ENCODE measurements around the gene PDZRN4. TPM values are rescaled to one million over a fixed set of nuclear protein-coding genes. Genes with fewer than 3 reads are reported as not detected.

The PDZRN4 gene
- total and polyA plus RNA-seq, 2 donors (not counting 3 experiments of a cell fraction or from before 2014, with no cell fraction given) = not detected

GRCh38 chr12:41221491-41221890 lies 33.4 kb downstream of the PDZRN4 start:
- Histone ChIP-seq H2AFZ (ENCODE audit: low read depth, low read length) (no peak overlapping the region), H3K9me3 (replicated peaks; ENCODE audit: control insufficient read depth, insufficient read depth, low read length) (no peaks in the 10 kb centered on the region), H3K4me2 (ENCODE audit: insufficient read depth, low read length) (no peak overlapping the region), H3K9ac (replicated peaks; ENCODE audit: extremely low read depth, insufficient read depth, low read length) (no peak overlapping the region), H3K79me2 (ENCODE audit: control insufficient read depth, insufficient read depth, low read length) (no peaks in the 10 kb centered on the region), H3K9me1 (replicated peaks; ENCODE audit: control insufficient read depth, extremely low read depth, insufficient read depth, low read length) (no peaks in the 10 kb centered on the region), H3K27me3 (ENCODE audit: control insufficient read depth in 2 of 2, insufficient read depth in 2 of 2, low read length in 2 of 2) (no peaks in the 10 kb centered on the region), H3K36me3 (ENCODE audit: control insufficient read depth in 2 of 2, extremely low read depth in 1 of 2, insufficient read depth in 2 of 2, low read length in 2 of 2) (no peaks in the 10 kb centered on the region), H4K20me1 (replicated peaks; ENCODE audit: control insufficient read depth, extremely low read depth, insufficient read depth, low read length) (no peaks in the 10 kb centered on the region), H3K27ac (ENCODE audit: insufficient read depth, low read depth, low read length) (no peak overlapping the region), H3K4me3 (replicated peaks in 1 of 3; ENCODE audit: insufficient read depth in 1 of 3, low read depth in 1 of 3, low read length in 3 of 3) (no peak overlapping the region), H3K4me1 (ENCODE audit: control insufficient read depth, extremely low read depth, insufficient read depth, low read length) (no peaks in the 10 kb centered on the region)
- no TSS peak for BruUV-seq (replicated peaks)
- no peak for FAIRE-seq
- CTCF ChIA-PET = interaction anchor here (1.0 kb wide), 1 partner anchor 19 kb away, joined by 3 read pairs; no protein-coding TSS in a partner anchor
- TF ChIP-seq FOS (IDR thresholded peaks at IDR 0.05; ENCODE audit: borderline replicate concordance, insufficient read depth, low read length) (no peak), POLR2A (IDR thresholded peaks at IDR 0.05; ENCODE audit: low read depth, low read length) (no peak), JUN (IDR thresholded peaks at IDR 0.05; ENCODE audit: borderline replicate concordance, insufficient read depth, insufficient read length, low read depth) (no peak), CTCF (IDR thresholded peaks at IDR 0.05; ENCODE audit: extremely low read depth in 1 of 2, insufficient read depth in 1 of 2, low read depth in 1 of 2, low read length in 2 of 2) (no peak), MYC (IDR thresholded peaks at IDR 0.05; ENCODE audit: low read depth, low read length) (no peak), POLR2AphosphoS5 (IDR thresholded peaks at IDR 0.05; ENCODE audit: insufficient read depth, low read depth, low read length) (no peak), MAX (IDR thresholded peaks at IDR 0.05; ENCODE audit: insufficient read depth, insufficient read length) (no peak), GATA2 (IDR thresholded peaks at IDR 0.05; ENCODE audit: insufficient read depth, insufficient read length, low read depth, low read length) (no peak)
- dilution Hi-C loops (cut with MboI; ENCODE audit: extremely low pct_ligation_motif_present, low sequenced_read_pairs) = no loop called here
- no peak for DNase-seq (ENCODE audit: low read depth, low spot score)
- intact Hi-C loops (cut with micrococcal nuclease) = no loop called here
- POLR2A ChIA-PET = no interaction called here
